ENCODE data around the gene GRM5.
"Not testable (repeated sequence)": the region's sequence is repeated elsewhere in the genome, so short reads cannot be mapped to it uniquely, and the experiment has no call there.

DNA sequence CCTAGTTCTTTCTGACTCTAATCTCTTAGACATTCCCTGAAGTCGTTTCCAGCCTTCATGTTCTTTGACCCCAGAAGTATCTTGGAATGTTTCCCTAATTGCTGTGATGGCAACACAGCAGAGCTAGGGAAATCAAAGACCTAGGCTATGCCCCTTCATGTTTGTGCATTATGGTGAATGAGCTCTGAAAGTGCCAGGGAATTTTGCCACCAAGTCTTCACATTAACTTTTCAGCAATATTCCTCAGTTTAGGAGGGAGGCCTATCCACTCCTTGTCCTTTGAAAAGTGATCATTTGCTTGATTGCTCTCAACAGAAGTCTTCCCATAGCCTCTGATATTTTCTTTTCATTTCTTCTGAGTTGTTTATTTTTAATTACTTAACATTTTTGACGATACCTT is 164.3 kb downstream of the GRM5 start:
- TF ChIP-seq, protein P1, sequence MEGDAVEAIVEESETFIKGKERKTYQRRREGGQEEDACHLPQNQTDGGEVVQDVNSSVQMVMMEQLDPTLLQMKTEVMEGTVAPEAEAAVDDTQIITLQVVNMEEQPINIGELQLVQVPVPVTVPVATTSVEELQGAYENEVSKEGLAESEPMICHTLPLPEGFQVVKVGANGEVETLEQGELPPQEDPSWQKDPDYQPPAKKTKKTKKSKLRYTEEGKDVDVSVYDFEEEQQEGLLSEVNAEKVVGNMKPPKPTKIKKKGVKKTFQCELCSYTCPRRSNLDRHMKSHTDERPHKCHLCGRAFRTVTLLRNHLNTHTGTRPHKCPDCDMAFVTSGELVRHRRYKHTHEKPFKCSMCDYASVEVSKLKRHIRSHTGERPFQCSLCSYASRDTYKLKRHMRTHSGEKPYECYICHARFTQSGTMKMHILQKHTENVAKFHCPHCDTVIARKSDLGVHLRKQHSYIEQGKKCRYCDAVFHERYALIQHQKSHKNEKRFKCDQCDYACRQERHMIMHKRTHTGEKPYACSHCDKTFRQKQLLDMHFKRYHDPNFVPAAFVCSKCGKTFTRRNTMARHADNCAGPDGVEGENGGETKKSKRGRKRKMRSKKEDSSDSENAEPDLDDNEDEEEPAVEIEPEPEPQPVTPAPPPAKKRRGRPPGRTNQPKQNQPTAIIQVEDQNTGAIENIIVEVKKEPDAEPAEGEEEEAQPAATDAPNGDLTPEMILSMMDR (IDR thresholded peaks at IDR 0.05) = not testable (repeated sequence)
- not testable (repeated sequence) for TF ChIP-seq POLR2A (IDR thresholded peaks at IDR 0.05); POLR2AphosphoS5 (IDR thresholded peaks at IDR 0.05; ENCODE audit: insufficient read depth in 1 of 2, low read depth in 1 of 2)

Data from vagina (tissue), 2 donors.